Measurements from ENCODE around the gene HOXA11. TPM values are rescaled to one million over a fixed set of nuclear protein-coding genes. Genes with fewer than 3 reads are reported as not detected.
A peak's percentile ranks its signal among the peaks of the same experiment; 100 is the strongest.

The HOXA11 gene
- total RNA-seq, 1 donor from 2014 or later = not detected

DNA sequence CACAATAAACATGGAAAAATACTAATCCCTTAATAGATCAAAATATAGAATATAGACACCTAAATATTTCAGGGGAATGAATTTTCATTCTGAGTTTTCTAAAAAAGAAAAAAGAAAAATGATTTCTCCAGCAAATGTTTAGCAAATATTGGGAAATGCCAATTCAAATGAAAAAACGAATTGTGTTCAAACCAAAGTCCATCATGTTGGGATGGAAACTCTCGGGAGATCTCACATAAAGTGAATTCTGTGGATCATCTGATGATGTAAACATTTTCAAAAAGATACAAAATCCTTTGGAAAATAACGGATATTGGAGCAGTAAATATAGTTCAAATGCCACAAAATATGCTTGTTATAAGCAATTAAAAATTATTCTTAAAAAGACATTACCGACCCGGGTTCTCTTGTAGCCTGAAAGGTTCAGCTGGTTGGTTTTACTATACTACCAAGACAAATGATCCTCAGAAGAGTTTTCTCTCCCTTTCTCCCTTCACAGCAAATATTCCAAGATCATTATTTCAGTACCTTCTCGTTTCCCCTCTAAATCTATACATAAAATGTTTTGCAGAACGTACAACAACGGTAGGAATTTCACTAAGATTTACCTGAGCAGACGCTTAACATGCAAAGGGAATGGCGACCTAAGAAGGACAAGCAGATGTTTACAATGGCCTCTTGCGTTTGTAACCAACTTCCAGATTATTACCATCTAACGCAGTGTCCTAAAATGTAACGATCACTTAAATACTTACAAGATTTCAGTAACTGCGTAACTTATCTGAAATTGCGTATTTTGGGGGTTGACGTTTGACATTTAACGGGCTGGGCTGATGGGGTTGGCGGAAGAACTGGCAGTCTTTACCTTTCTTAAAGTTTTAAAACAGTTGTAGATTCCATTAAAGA, 12.4 kb upstream of the HOXA11 start:
- H3K27ac ChIP-seq = no peak overlapping the region
- TF ChIP-seq, protein P1, sequence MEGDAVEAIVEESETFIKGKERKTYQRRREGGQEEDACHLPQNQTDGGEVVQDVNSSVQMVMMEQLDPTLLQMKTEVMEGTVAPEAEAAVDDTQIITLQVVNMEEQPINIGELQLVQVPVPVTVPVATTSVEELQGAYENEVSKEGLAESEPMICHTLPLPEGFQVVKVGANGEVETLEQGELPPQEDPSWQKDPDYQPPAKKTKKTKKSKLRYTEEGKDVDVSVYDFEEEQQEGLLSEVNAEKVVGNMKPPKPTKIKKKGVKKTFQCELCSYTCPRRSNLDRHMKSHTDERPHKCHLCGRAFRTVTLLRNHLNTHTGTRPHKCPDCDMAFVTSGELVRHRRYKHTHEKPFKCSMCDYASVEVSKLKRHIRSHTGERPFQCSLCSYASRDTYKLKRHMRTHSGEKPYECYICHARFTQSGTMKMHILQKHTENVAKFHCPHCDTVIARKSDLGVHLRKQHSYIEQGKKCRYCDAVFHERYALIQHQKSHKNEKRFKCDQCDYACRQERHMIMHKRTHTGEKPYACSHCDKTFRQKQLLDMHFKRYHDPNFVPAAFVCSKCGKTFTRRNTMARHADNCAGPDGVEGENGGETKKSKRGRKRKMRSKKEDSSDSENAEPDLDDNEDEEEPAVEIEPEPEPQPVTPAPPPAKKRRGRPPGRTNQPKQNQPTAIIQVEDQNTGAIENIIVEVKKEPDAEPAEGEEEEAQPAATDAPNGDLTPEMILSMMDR (IDR thresholded peaks at IDR 0.05) = no peak
- no peaks in the 10 kb centered on the region for H3K9me3 ChIP-seq
- H3K36me3 ChIP-seq = no peaks in the 10 kb centered on the region
- peak in 1 of 2 donors; percentile 38 for DNase-seq (ENCODE audit: low spot score in 2 of 2)
- peaks cover 60% of the 10 kb centered on the region for H3K27me3 ChIP-seq
- no peak overlapping the region for H3K4me3 ChIP-seq
- intact Hi-C loops (cut with DNase I) = loop anchor here (5.0 to 10.0 kb wide), 4 partner anchors 577 to 1217 kb away; partner anchors contain the start of gene CREB5
- peaks cover 11 to 16% of the 10 kb centered on the region in 2 donors for H3K4me1 ChIP-seq

DNA sequence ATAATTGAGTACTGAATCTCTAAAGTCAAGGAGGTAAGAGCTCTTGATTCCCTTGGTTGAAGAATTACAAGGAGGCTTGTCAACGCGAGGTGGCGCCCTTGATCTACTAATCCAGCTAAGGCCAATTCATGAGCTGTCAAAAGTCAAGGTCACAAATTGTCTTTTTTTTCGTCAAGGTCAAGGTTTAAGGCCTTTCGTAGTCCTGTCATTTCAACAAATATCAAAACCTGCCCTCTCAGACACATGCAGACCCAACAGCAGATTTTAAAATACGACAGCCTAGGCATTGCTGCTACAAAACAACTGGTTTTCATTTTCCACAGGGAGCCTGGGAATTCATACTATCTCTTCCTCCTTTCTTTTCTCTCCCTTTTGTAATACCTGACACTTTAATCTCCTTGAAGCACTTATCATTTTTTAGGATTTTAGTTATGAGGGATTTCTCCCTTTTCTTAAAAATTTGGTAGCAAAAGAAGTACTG, 11.3 kb upstream of the HOXA11 start:
- Histone ChIP-seq H3K27ac (no peak overlapping the region), H3K9me3 (no peaks in the 10 kb centered on the region), H3K27me3 (peaks cover 60% of the 10 kb centered on the region), H3K4me1 (peaks cover 11 to 18% of the 10 kb centered on the region in 2 donors), H3K4me3 (no peak overlapping the region), H3K36me3 (no peaks in the 10 kb centered on the region)
- intact Hi-C loops (cut with DNase I) = loop anchor here (5.0 to 10.0 kb wide), 4 partner anchors 578 to 1218 kb away; partner anchors contain the start of gene CREB5
- TF ChIP-seq, protein P1 (IDR thresholded peaks at IDR 0.05) = peak; percentile 59 to 80 (median 59)
- DNase-seq (ENCODE audit: low spot score in 2 of 2) = peak in 1 of 2 donors; percentile 87

DNA sequence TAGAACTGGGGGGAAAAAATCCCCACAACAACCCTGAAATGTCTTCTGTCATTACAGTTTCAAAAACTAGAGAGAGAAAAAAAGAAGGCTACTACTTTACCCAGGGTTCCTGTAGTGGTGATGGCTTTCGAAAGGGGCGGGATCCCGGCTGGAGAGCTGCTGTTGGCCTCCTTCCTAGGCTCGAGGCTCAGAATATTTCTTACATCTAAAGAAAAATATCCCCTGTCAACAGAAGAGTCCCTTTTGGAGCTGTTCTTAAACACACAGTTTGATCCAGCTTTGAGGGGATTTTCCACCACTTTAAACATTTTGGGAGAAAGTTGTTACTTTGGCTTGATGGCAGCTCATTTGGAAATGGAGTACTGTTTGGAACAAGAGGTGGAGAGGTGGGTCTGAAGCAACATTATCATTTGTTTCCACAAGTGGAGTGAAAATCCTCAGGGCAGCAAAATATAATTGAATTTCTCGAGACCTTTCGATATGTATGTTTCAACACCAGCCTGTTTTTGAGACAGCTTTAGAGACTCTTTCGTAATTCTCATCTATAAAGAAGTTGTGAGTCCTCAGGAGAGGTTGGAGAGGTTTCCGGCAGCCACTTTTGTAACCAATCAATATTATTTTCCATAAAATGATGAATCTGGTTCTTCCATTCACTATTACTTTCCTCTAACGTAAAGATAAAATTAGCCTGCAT, 9.8 kb upstream of the HOXA11 start:
- intact Hi-C loops (cut with DNase I) = loop anchor here (5.0 to 10.0 kb wide), 4 partner anchors 580 to 1220 kb away; partner anchors contain the start of gene CREB5
- Histone ChIP-seq H3K36me3 (no peaks in the 10 kb centered on the region), H3K27me3 (peaks cover 50% of the 10 kb centered on the region), H3K27ac (no peak overlapping the region), H3K4me1 (peaks cover 7 to 13% of the 10 kb centered on the region in 2 donors), H3K4me3 (no peak overlapping the region), H3K9me3 (no peaks in the 10 kb centered on the region)
- TF ChIP-seq, protein P1 (IDR thresholded peaks at IDR 0.05) = no peak
- DNase-seq (ENCODE audit: low spot score in 2 of 2) = peak in 1 of 2 donors; percentile 35

DNA sequence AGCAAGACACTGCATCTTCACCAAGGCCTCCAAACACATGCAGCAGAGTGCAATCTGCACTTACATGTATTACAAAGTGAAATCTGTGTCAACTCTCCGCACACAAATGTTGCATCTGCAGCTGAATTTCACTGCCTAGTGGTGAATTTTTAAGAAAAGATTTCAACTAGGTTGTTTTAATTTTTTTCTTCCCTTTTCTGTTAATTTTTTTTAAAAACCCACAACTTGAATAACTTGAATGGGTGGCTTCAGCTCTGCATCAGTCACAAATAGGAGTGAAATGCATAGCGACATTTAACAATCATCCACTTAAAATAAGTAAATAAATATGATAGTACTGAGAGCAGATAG, 8.9 kb upstream of the HOXA11 start:
- Histone ChIP-seq H3K27me3 (peaks cover 49% of the 10 kb centered on the region), H3K27ac (no peak overlapping the region)

More for the DNA sequence above, 8.9 kb upstream of the HOXA11 start:
- no peaks in the 10 kb centered on the region for H3K36me3 ChIP-seq
- peaks cover 3 to 9% of the 10 kb centered on the region in 2 donors for H3K4me1 ChIP-seq
- H3K4me3 ChIP-seq = no peak overlapping the region
- TF ChIP-seq, protein P1 (IDR thresholded peaks at IDR 0.05) = no peak
- no peaks in the 10 kb centered on the region for H3K9me3 ChIP-seq
- no peak for DNase-seq (ENCODE audit: low spot score in 2 of 2)
- intact Hi-C loops (cut with DNase I) = loop anchor here (10.0 kb wide), 2 partner anchors 581 to 1221 kb away; partner anchors contain the start of gene CREB5
